ENCODE measurements around the gene LCP2.

Gene LCP2

GRCh38 chr5:170294556-170294955, 3.0 kb downstream of the LCP2 start:
- no peak for DNase-seq

GRCh38 chr5:170294057-170294456, 3.5 kb downstream of the LCP2 start:
- DNase-seq: no peak

GRCh38 chr5:170293273-170293672, 4.3 kb downstream of the LCP2 start:
- no peak for DNase-seq

- no peak for DNase-seq
Observed at GRCh38 chr5:170292179-170293104, 5.1 kb downstream of the LCP2 start.

- DNase-seq: no peak
Observed at GRCh38 chr5:170290498-170290897, 7.1 kb downstream of the LCP2 start.

- no peak for DNase-seq
Observed at GRCh38 chr5:170289764-170290163, 7.8 kb downstream of the LCP2 start.

- DNase-seq: no peak
Observed at GRCh38 chr5:170289121-170289520, 8.5 kb downstream of the LCP2 start.

- DNase-seq: no peak
Observed at GRCh38 chr5:170288551-170288950, 9.0 kb downstream of the LCP2 start.

- DNase-seq: no peak
Observed at GRCh38 chr5:170288151-170288550, 9.4 kb downstream of the LCP2 start.

GRCh38 chr5:170287532-170287931, 10.0 kb downstream of the LCP2 start:
- DNase-seq: no peak

GRCh38 chr5:170286386-170286925, 11.1 kb downstream of the LCP2 start:
- DNase-seq: no peak

- no peak for DNase-seq
Observed at GRCh38 chr5:170285181-170285580, 12.4 kb downstream of the LCP2 start.

- no peak for DNase-seq
Observed at GRCh38 chr5:170284231-170284630, 13.3 kb downstream of the LCP2 start.

- DNase-seq: no peak
Observed at GRCh38 chr5:170283296-170283695, 14.3 kb downstream of the LCP2 start.

GRCh38 chr5:170280011-170280493, 17.5 kb downstream of the LCP2 start:
- DNase-seq: no peak

GRCh38 chr5:170279459-170279817, 18.1 kb downstream of the LCP2 start:
- no peak for DNase-seq

- no peak for DNase-seq
Observed at GRCh38 chr5:170278611-170279458, 18.7 kb downstream of the LCP2 start.

- DNase-seq: peak; percentile 24
Observed at GRCh38 chr5:170277867-170278281, 19.7 kb downstream of the LCP2 start.

GRCh38 chr5:170276140-170276539, 21.4 kb downstream of the LCP2 start:
- no peak for DNase-seq

GRCh38 chr5:170275376-170275994, 22.1 kb downstream of the LCP2 start:
- no peak for DNase-seq

- DNase-seq: peak; percentile 97
Observed at GRCh38 chr5:170273968-170274710, 23.4 kb downstream of the LCP2 start.
